Measurements from ENCODE around the gene SELENOO.

DNA sequence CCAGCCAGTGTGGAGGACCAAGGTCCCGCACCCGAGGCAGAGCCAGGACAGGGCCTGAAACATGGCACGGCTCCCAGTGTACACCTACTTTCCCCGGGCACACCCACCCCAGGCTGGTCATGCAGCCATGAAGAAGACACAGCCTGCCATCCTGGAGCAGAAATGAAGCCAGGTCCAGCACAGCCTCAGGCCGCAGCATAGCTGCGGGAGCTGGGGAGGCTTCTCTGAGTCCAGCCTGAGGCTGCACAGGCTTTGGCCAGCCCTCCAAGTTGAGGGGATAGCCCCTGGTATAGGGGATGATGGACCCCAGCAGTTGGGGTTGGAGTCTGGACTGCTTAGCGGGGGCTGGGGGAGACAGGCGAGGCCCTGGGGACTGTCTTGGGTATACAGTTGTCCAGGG lies 53.1 kb downstream of the SELENOO start:
- TF ChIP-seq ZBTB7A (IDR thresholded peaks at IDR 0.05; ENCODE audit: low read depth) (no peak), EP300 (IDR thresholded peaks at IDR 0.05; ENCODE audit: borderline replicate concordance) (no peak), YY1 (IDR thresholded peaks at IDR 0.05; ENCODE audit: low read depth) (no peak), NFIC (IDR thresholded peaks at IDR 0.05) (no peak), CREB1 (IDR thresholded peaks at IDR 0.05; ENCODE audit: low read depth) (no peak), TCF12 (IDR thresholded peaks at IDR 0.05; ENCODE audit: low read depth) (no peak), RAD21 (IDR thresholded peaks at IDR 0.05; ENCODE audit: low read depth) (no peak), TAF1 (IDR thresholded peaks at IDR 0.05; ENCODE audit: low read depth) (no peak), CEBPB (IDR thresholded peaks at IDR 0.05) (no peak), FOXM1 (IDR thresholded peaks at IDR 0.05; ENCODE audit: borderline replicate concordance, low read depth) (no peak)
- TF ChIP-seq, protein P1, sequence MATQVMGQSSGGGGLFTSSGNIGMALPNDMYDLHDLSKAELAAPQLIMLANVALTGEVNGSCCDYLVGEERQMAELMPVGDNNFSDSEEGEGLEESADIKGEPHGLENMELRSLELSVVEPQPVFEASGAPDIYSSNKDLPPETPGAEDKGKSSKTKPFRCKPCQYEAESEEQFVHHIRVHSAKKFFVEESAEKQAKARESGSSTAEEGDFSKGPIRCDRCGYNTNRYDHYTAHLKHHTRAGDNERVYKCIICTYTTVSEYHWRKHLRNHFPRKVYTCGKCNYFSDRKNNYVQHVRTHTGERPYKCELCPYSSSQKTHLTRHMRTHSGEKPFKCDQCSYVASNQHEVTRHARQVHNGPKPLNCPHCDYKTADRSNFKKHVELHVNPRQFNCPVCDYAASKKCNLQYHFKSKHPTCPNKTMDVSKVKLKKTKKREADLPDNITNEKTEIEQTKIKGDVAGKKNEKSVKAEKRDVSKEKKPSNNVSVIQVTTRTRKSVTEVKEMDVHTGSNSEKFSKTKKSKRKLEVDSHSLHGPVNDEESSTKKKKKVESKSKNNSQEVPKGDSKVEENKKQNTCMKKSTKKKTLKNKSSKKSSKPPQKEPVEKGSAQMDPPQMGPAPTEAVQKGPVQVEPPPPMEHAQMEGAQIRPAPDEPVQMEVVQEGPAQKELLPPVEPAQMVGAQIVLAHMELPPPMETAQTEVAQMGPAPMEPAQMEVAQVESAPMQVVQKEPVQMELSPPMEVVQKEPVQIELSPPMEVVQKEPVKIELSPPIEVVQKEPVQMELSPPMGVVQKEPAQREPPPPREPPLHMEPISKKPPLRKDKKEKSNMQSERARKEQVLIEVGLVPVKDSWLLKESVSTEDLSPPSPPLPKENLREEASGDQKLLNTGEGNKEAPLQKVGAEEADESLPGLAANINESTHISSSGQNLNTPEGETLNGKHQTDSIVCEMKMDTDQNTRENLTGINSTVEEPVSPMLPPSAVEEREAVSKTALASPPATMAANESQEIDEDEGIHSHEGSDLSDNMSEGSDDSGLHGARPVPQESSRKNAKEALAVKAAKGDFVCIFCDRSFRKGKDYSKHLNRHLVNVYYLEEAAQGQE (IDR thresholded peaks at IDR 0.05; ENCODE audit: low read depth) = no peak
- TF ChIP-seq, protein P2, sequence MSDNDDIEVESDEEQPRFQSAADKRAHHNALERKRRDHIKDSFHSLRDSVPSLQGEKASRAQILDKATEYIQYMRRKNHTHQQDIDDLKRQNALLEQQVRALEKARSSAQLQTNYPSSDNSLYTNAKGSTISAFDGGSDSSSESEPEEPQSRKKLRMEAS (IDR thresholded peaks at IDR 0.05) = no peak

Measured in Ishikawa (cell line).